Measurements from ENCODE around the gene HOXA13. TPM values are rescaled to one million over a fixed set of nuclear protein-coding genes. Genes with fewer than 3 reads are reported as not detected.

The HOXA13 gene
- total and polyA plus RNA-seq, 2 experiments from 2014 or later = not detected

- H3K4me1 Mint-ChIP-seq = peaks cover 40% of the 10 kb centered on the region
Observed at GRCh38 chr7:27188386-27189294, 11.3 kb downstream of the HOXA13 start.

GRCh38 chr7:27187475-27188385 is 12.2 kb downstream of the HOXA13 start:
- H3K4me3 ChIP-seq = peak overlapping the region; percentile 48; the same call in 1 of the 2 replicates
- H3K27me3 Mint-ChIP-seq (ENCODE audit: insufficient read depth, low read depth, poor library complexity) = peaks cover 99% of the 10 kb centered on the region
- peaks cover 69% of the 10 kb centered on the region for H3F3A ChIP-seq (replicated peaks; ENCODE audit: low read depth)
- peak overlapping the region; percentile 58 for H3K4me3 Mint-ChIP-seq
- H3K9me3 Mint-ChIP-seq = peaks cover 2% of the 10 kb centered on the region; the same call in 2 of the 3 replicates
- H3K36me3 ChIP-seq (ENCODE audit: insufficient read depth) = no peaks in the 10 kb centered on the region
- H3K4me2 ChIP-seq = peak overlapping the region; percentile 77
- H3K4me1 ChIP-seq (ENCODE audit: insufficient read depth) = peaks cover 71% of the 10 kb centered on the region
- H3K36me3 Mint-ChIP-seq (ENCODE audit: low read depth) = no peaks in the 10 kb centered on the region
- H3K27ac Mint-ChIP-seq = no peak overlapping the region
- H4K20me1 ChIP-seq (replicated peaks; ENCODE audit: insufficient read depth) = peaks cover 41% of the 10 kb centered on the region
- DNase-seq (ENCODE audit: low spot score) (peak; percentile 55), ATAC-seq (no peak)
- TF ChIP-seq NANOG (IDR thresholded peaks at IDR 0.05; ENCODE audit: borderline replicate concordance) (no peak), EZH2 (IDR thresholded peaks at IDR 0.05; ENCODE audit: low read depth, unreplicated experiment) (peak; percentile 54), EZH2phosphoT487 (IDR thresholded peaks at IDR 0.05; ENCODE audit: unreplicated experiment) (peak; percentile 43)
- TF ChIP-seq, protein P1, sequence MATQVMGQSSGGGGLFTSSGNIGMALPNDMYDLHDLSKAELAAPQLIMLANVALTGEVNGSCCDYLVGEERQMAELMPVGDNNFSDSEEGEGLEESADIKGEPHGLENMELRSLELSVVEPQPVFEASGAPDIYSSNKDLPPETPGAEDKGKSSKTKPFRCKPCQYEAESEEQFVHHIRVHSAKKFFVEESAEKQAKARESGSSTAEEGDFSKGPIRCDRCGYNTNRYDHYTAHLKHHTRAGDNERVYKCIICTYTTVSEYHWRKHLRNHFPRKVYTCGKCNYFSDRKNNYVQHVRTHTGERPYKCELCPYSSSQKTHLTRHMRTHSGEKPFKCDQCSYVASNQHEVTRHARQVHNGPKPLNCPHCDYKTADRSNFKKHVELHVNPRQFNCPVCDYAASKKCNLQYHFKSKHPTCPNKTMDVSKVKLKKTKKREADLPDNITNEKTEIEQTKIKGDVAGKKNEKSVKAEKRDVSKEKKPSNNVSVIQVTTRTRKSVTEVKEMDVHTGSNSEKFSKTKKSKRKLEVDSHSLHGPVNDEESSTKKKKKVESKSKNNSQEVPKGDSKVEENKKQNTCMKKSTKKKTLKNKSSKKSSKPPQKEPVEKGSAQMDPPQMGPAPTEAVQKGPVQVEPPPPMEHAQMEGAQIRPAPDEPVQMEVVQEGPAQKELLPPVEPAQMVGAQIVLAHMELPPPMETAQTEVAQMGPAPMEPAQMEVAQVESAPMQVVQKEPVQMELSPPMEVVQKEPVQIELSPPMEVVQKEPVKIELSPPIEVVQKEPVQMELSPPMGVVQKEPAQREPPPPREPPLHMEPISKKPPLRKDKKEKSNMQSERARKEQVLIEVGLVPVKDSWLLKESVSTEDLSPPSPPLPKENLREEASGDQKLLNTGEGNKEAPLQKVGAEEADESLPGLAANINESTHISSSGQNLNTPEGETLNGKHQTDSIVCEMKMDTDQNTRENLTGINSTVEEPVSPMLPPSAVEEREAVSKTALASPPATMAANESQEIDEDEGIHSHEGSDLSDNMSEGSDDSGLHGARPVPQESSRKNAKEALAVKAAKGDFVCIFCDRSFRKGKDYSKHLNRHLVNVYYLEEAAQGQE (IDR thresholded peaks at IDR 0.05; ENCODE audit: unreplicated experiment) = no peak
- H3K79me2 ChIP-seq (replicated peaks; ENCODE audit: insufficient read depth) = no peaks in the 10 kb centered on the region
- no peaks in the 10 kb centered on the region for H3K9me2 ChIP-seq (ENCODE audit: insufficient read depth)
- no peak overlapping the region for H2AFZ ChIP-seq
- peaks cover 100% of the 10 kb centered on the region for H3K27me3 ChIP-seq (ENCODE audit: insufficient read depth)
- H3K27ac ChIP-seq (ENCODE audit: low read depth) = no peak overlapping the region
- peaks cover 40% of the 10 kb centered on the region for H3K4me1 Mint-ChIP-seq

More at GRCh38 chr7:27188386-27189294, 11.3 kb downstream of the HOXA13 start:
- Histone ChIP-seq H4K20me1 (replicated peaks; ENCODE audit: insufficient read depth) (peaks cover 41% of the 10 kb centered on the region), H3K9me2 (ENCODE audit: insufficient read depth) (no peaks in the 10 kb centered on the region), H3K36me3 (ENCODE audit: insufficient read depth) (no peaks in the 10 kb centered on the region), H3F3A (replicated peaks; ENCODE audit: low read depth) (peaks cover 61% of the 10 kb centered on the region), H3K4me1 (ENCODE audit: insufficient read depth) (peaks cover 71% of the 10 kb centered on the region), H3K27ac (ENCODE audit: low read depth) (no peak overlapping the region), H3K27me3 (ENCODE audit: insufficient read depth) (peaks cover 100% of the 10 kb centered on the region), H3K4me3 (peak overlapping the region; percentile 48), H3K79me2 (replicated peaks; ENCODE audit: insufficient read depth) (no peaks in the 10 kb centered on the region), H2AFZ (peak overlapping the region; percentile 38; the same call in 1 of the 2 replicates), H3K4me2 (peak overlapping the region; percentile 77)
- no peaks in the 10 kb centered on the region for H3K36me3 Mint-ChIP-seq (ENCODE audit: low read depth)
- H3K27me3 Mint-ChIP-seq (ENCODE audit: insufficient read depth, low read depth, poor library complexity) = peaks cover 99% of the 10 kb centered on the region
- ATAC-seq (peak; percentile 8), DNase-seq (ENCODE audit: low spot score) (peak; percentile 72)
- TF ChIP-seq ETS1 (IDR thresholded peaks at IDR 0.05) = 0 out of 2 replicates have a peak, but pooled peaks have one; percentile 8
- TF ChIP-seq STAT1 (IDR thresholded peaks at IDR 0.05; ENCODE audit: unreplicated experiment) = no peak
- TF ChIP-seq EZH2 (IDR thresholded peaks at IDR 0.05; ENCODE audit: low read depth, unreplicated experiment) = peak; percentile 95
- no peak for TF ChIP-seq ZNF114 (CRISPR knock-in tag; IDR thresholded peaks at IDR 0.05)
- TF ChIP-seq POLR2AphosphoS5 (IDR thresholded peaks at IDR 0.05; ENCODE audit: low read depth) = no peak
- peak; percentile 85 for TF ChIP-seq EZH2phosphoT487 (IDR thresholded peaks at IDR 0.05; ENCODE audit: unreplicated experiment)
- no peak overlapping the region for H3K27ac Mint-ChIP-seq
- H3K9me3 Mint-ChIP-seq = no peaks in the 10 kb centered on the region; the same call in 1 of the 3 replicates
- peak overlapping the region; percentile 58 for H3K4me3 Mint-ChIP-seq

Measured in GM23338 (cell line).